K562 (cell line): Measurements from ENCODE around the gene PTPRM.

Experiments used
- ATF2 ChIP-seq: sonication (generic); formaldehyde crosslinking; IDR thresholded peaks from 2 replicates; pipeline ENCODE4 v1.8.1; 2022; ENCODE audit warnings: missing genetic modification reagents
- GTF2F1 ChIP-seq: IDR thresholded peaks from 2 replicates; pipeline ENCODE4 v1.6.1; 2011; ENCODE audit warnings: low read depth, low read length, improper control_type of control experiment
- POLR2A ChIP-seq: fragments of 450-650 bp; conservative IDR thresholded peaks from 2 replicates; pipeline ENCODE4 v1.6.1; 2016
- SRSF1 ChIP-seq: fragments of 200-400 bp; formaldehyde crosslinking; IDR thresholded peaks from 2 replicates; pipeline ENCODE4 v1.6.1; 2017; ENCODE audit warnings: mild to moderate bottlenecking, low read depth, low read length, moderate library complexity
- ZBTB12 ChIP-seq: fragments of 250-450 bp; sonication (Bioruptor Pico); IDR thresholded peaks from 2 replicates; pipeline ENCODE4 v1.4.0; 2020
- TF ChIP-seq, protein P1 (sequence below): fragments of 450-650 bp; IDR thresholded peaks from 2 replicates; pipeline ENCODE4 v1.6.1; 2016; ENCODE audit warnings: low read depth
- TF ChIP-seq, protein P2 (sequence below), 3 experiments: IDR thresholded peaks in 2 of 3; conservative IDR thresholded peaks in 1 of 3; 2 replicates each; pipeline ENCODE4 v1.5.1; 2011 to 2012; ENCODE audit warnings: low read length in 3 of 3, mild to moderate bottlenecking in 3 of 3, control low read depth in 2 of 3, improper control_type of control experiment in 1 of 3, inconsistent platforms in 1 of 3, low read depth in 1 of 3, mixed read lengths in 1 of 3, moderate library complexity in 1 of 3; ENCODE audit not compliant: insufficient read depth in 2 of 3
- TF ChIP-seq, protein P3 (sequence below): sonication (generic); formaldehyde crosslinking; IDR thresholded peaks from 2 replicates; pipeline ENCODE4 v1.8.1; 2023; ENCODE audit warnings: mild to moderate bottlenecking, missing genetic modification reagents
- TF ChIP-seq, protein P4 (sequence below): fragments of 450-650 bp; IDR thresholded peaks from 2 replicates; pipeline ENCODE4 v1.6.1; 2018; ENCODE audit not compliant: partially characterized antibody

GRCh38 chr18:7567474-7568425, 634 bp downstream of the PTPRM start:
- TF ChIP-seq, protein P1, sequence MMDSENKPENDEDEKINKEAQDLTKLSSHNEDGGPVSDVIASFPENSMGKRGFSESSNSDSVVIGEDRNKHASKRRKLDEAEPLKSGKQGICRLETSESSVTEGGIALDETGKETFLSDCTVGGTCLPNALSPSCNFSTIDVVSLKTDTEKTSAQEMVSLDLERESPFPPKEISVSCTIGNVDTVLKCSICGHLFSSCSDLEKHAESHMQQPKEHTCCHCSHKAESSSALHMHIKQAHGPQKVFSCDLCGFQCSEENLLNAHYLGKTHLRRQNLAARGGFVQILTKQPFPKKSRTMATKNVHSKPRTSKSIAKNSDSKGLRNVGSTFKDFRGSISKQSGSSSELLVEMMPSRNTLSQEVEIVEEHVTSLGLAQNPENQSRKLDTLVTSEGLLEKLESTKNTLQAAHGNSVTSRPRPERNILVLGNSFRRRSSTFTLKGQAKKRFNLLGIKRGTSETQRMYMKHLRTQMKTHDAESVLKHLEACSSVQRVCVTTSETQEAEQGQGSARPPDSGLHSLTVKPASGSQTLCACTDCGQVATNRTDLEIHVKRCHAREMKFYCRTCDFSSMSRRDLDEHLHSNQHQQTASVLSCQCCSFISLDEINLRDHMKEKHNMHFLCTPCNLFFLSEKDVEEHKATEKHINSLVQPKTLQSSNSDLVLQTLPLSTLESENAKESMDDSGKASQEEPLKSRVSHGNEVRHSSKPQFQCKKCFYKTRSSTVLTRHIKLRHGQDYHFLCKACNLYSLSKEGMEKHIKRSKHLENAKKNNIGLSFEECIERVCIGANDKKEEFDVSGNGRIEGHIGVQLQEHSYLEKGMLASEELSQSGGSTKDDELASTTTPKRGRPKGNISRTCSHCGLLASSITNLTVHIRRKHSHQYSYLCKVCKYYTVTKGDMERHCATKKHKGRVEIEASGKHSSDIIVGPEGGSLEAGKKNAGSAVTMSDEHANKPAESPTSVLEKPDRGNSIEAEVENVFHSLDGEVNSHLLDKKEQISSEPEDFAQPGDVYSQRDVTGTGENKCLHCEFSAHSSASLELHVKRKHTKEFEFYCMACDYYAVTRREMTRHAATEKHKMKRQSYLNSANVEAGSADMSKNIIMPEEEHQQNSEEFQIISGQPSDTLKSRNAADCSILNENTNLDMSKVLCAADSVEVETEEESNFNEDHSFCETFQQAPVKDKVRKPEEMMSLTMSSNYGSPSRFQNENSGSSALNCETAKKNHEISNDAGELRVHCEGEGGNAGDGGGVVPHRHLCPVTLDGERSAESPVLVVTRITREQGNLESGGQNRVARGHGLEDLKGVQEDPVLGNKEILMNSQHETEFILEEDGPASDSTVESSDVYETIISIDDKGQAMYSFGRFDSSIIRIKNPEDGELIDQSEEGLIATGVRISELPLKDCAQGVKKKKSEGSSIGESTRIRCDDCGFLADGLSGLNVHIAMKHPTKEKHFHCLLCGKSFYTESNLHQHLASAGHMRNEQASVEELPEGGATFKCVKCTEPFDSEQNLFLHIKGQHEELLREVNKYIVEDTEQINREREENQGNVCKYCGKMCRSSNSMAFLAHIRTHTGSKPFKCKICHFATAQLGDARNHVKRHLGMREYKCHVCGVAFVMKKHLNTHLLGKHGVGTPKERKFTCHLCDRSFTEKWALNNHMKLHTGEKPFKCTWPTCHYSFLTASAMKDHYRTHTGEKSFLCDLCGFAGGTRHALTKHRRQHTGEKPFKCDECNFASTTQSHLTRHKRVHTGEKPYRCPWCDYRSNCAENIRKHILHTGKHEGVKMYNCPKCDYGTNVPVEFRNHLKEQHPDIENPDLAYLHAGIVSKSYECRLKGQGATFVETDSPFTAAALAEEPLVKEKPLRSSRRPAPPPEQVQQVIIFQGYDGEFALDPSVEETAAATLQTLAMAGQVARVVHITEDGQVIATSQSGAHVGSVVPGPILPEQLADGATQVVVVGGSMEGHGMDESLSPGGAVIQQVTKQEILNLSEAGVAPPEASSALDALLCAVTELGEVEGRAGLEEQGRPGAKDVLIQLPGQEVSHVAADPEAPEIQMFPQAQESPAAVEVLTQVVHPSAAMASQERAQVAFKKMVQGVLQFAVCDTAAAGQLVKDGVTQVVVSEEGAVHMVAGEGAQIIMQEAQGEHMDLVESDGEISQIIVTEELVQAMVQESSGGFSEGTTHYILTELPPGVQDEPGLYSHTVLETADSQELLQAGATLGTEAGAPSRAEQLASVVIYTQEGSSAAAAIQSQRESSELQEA: no peak
- no peak for TF ChIP-seq SRSF1
- TF ChIP-seq, protein P2, sequence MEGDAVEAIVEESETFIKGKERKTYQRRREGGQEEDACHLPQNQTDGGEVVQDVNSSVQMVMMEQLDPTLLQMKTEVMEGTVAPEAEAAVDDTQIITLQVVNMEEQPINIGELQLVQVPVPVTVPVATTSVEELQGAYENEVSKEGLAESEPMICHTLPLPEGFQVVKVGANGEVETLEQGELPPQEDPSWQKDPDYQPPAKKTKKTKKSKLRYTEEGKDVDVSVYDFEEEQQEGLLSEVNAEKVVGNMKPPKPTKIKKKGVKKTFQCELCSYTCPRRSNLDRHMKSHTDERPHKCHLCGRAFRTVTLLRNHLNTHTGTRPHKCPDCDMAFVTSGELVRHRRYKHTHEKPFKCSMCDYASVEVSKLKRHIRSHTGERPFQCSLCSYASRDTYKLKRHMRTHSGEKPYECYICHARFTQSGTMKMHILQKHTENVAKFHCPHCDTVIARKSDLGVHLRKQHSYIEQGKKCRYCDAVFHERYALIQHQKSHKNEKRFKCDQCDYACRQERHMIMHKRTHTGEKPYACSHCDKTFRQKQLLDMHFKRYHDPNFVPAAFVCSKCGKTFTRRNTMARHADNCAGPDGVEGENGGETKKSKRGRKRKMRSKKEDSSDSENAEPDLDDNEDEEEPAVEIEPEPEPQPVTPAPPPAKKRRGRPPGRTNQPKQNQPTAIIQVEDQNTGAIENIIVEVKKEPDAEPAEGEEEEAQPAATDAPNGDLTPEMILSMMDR (IDR thresholded peaks at IDR 0.05 in 2 of 3, conservative IDR thresholded peaks at IDR 0.05 in 1 of 3; ENCODE audit: insufficient read depth in 2 of 3, low read depth in 1 of 3, low read length in 3 of 3): no peak
- TF ChIP-seq GTF2F1: no peak
- TF ChIP-seq, protein P3, sequence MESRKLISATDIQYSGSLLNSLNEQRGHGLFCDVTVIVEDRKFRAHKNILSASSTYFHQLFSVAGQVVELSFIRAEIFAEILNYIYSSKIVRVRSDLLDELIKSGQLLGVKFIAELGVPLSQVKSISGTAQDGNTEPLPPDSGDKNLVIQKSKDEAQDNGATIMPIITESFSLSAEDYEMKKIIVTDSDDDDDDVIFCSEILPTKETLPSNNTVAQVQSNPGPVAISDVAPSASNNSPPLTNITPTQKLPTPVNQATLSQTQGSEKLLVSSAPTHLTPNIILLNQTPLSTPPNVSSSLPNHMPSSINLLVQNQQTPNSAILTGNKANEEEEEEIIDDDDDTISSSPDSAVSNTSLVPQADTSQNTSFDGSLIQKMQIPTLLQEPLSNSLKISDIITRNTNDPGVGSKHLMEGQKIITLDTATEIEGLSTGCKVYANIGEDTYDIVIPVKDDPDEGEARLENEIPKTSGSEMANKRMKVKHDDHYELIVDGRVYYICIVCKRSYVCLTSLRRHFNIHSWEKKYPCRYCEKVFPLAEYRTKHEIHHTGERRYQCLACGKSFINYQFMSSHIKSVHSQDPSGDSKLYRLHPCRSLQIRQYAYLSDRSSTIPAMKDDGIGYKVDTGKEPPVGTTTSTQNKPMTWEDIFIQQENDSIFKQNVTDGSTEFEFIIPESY (CRISPR knock-in tag): no peak
- no peak for TF ChIP-seq ATF2 (CRISPR knock-in tag)
- TF ChIP-seq, protein P4, sequence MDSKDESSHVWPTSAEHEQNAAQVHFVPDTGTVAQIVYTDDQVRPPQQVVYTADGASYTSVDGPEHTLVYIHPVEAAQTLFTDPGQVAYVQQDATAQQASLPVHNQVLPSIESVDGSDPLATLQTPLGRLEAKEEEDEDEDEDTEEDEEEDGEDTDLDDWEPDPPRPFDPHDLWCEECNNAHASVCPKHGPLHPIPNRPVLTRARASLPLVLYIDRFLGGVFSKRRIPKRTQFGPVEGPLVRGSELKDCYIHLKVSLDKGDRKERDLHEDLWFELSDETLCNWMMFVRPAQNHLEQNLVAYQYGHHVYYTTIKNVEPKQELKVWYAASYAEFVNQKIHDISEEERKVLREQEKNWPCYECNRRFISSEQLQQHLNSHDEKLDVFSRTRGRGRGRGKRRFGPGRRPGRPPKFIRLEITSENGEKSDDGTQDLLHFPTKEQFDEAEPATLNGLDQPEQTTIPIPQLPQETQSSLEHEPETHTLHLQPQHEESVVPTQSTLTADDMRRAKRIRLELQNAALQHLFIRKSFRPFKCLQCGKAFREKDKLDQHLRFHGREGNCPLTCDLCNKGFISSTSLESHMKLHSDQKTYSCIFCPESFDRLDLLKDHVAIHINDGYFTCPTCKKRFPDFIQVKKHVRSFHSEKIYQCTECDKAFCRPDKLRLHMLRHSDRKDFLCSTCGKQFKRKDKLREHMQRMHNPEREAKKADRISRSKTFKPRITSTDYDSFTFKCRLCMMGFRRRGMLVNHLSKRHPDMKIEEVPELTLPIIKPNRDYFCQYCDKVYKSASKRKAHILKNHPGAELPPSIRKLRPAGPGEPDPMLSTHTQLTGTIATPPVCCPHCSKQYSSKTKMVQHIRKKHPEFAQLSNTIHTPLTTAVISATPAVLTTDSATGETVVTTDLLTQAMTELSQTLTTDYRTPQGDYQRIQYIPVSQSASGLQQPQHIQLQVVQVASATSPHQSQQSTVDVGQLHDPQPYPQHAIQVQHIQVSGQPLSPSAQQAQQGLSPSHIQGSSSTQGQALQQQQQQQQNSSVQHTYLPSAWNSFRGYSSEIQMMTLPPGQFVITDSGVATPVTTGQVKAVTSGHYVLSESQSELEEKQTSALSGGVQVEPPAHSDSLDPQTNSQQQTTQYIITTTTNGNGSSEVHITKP: no peak
- no peak for TF ChIP-seq ZBTB12
- TF ChIP-seq POLR2A: no peak
